CD14-positive monocyte (primary cell): ENCODE measurements around the gene ATG7. TPM values are rescaled to one million over a fixed set of nuclear protein-coding genes. Genes with fewer than 3 reads are reported as not detected.
A peak's percentile ranks its signal among the peaks of the same experiment; 100 is the strongest.

Source experiments
- DNase-seq, 3 donors: peaks; one replicate each; pipeline ENCODE4 v3.0.0-alpha.2; 2011 to 2022
- H2AFZ ChIP-seq: 2 replicates; pipeline ENCODE4 v1.6.0; 2012; ENCODE audit warnings: mild to moderate bottlenecking, low read depth, low read length, inconsistent platforms; ENCODE audit not compliant: insufficient read depth, poor library complexity, severe bottlenecking
- H3K27ac ChIP-seq, 2 donors: 1 replicate in 1 of 2; 2 replicates in 1 of 2; pipeline ENCODE4 v1.5.1; 2012 to 2013; ENCODE audit warnings: low read length in 2 of 2, control low read depth in 1 of 2, inconsistent platforms in 1 of 2, low read depth in 1 of 2, mild to moderate bottlenecking in 1 of 2
- H3K27me3 ChIP-seq, 2 donors: one replicate each; pipeline versions ENCODE4 v1.6.0 to v1.6.1; 2011 to 2013; ENCODE audit warnings: low read length in 2 of 2; ENCODE audit not compliant: control insufficient read depth in 2 of 2, insufficient read depth in 2 of 2
- H3K36me3 ChIP-seq, 2 donors: replicated peaks in 1 of 2; 1 replicate in 1 of 2; 2 replicates in 1 of 2; pipeline versions ENCODE4 v1.5.1 to v1.6.1; 2012 to 2013; ENCODE audit warnings: low read length in 2 of 2, control low read depth in 1 of 2, inconsistent platforms in 1 of 2, mild to moderate bottlenecking in 1 of 2; ENCODE audit not compliant: insufficient read depth in 2 of 2, control insufficient read depth in 1 of 2
- H3K4me1 ChIP-seq, 2 donors: 1 replicate in 1 of 2; 2 replicates in 1 of 2; pipeline versions ENCODE4 v1.5.1 to v1.6.1; 2012 to 2013; ENCODE audit warnings: low read length in 2 of 2, control low read depth in 1 of 2, inconsistent platforms in 1 of 2, mild to moderate bottlenecking in 1 of 2, moderate library complexity in 1 of 2; ENCODE audit not compliant: insufficient read depth in 2 of 2, control insufficient read depth in 1 of 2
- H3K4me2 ChIP-seq: replicated peaks from 2 replicates; pipeline ENCODE3; 2012; ENCODE audit warnings: low read length, moderate library complexity, mild to moderate bottlenecking; ENCODE audit not compliant: poor library complexity, severe bottlenecking; ENCODE audit errors: extremely low read depth
- H3K4me3 ChIP-seq, 3 experiments: fragments of 200-600 bp in 1 of 3; sonication (generic) in 1 of 3; replicated peaks in 1 of 3; 1 replicate in 2 of 3; 2 replicates in 1 of 3; pipeline ENCODE4 v1.5.1; 2011 to 2013; ENCODE audit warnings: low read length in 3 of 3, mild to moderate bottlenecking in 3 of 3, control low read depth in 2 of 3, low read depth in 2 of 3, inconsistent platforms in 1 of 3, moderate library complexity in 1 of 3
- H3K79me2 ChIP-seq: 2 replicates; pipeline ENCODE4 v1.6.0; 2012; ENCODE audit warnings: mild to moderate bottlenecking, control low read depth, inconsistent platforms, low read length, moderate library complexity; ENCODE audit not compliant: insufficient read depth
- H3K9ac ChIP-seq: 2 replicates; pipeline ENCODE4 v1.6.0; 2017; ENCODE audit warnings: low read length, mild to moderate bottlenecking; ENCODE audit not compliant: insufficient read depth, poor library complexity, severe bottlenecking
- H3K9me3 ChIP-seq, 2 donors: replicated peaks in 1 of 2; 1 replicate in 1 of 2; 2 replicates in 1 of 2; pipeline versions ENCODE4 v1.5.1 to v1.6.1; 2012 to 2013; ENCODE audit warnings: low read length in 2 of 2, control low read depth in 1 of 2; ENCODE audit not compliant: control insufficient read depth in 1 of 2, insufficient read depth in 1 of 2
- H4K20me1 ChIP-seq: 2 replicates; pipeline ENCODE4 v1.6.0; 2012; ENCODE audit warnings: mild to moderate bottlenecking, low read length, control low read depth, moderate library complexity; ENCODE audit not compliant: insufficient read depth
- H3K27ac Mint-ChIP-seq, 7 donors: one replicate each; pipeline ENCODE4 v1.8.0; 2020; ENCODE audit warnings: mild to moderate bottlenecking in 7 of 7, mixed read lengths in 7 of 7, moderate library complexity in 6 of 7, inconsistent platforms in 2 of 7
- H3K27me3 Mint-ChIP-seq, 3 donors: one replicate each; pipeline ENCODE4 v1.8.0; 2021 to 2022; ENCODE audit warnings: low read depth in 3 of 3, mild to moderate bottlenecking in 3 of 3, mixed read lengths in 3 of 3, moderate library complexity in 3 of 3, inconsistent platforms in 1 of 3
- H3K36me3 Mint-ChIP-seq, 2 donors: one replicate each; pipeline ENCODE4 v1.8.0; 2020; ENCODE audit warnings: mixed read lengths in 2 of 2, inconsistent platforms in 1 of 2, mild to moderate bottlenecking in 1 of 2
- H3K4me1 Mint-ChIP-seq: one replicate; pipeline ENCODE4 v1.8.0; 2020; ENCODE audit warnings: mild to moderate bottlenecking, mixed read lengths
- H3K4me3 Mint-ChIP-seq, 2 donors: one replicate each; pipeline ENCODE4 v1.8.0; 2020; ENCODE audit warnings: mild to moderate bottlenecking in 2 of 2, mixed read lengths in 2 of 2, moderate library complexity in 1 of 2
- H3K9me3 Mint-ChIP-seq, 7 donors: one replicate each; pipeline ENCODE4 v1.8.0; 2020 to 2022; ENCODE audit warnings: mixed read lengths in 7 of 7, mild to moderate bottlenecking in 6 of 7, moderate library complexity in 6 of 7, inconsistent platforms in 2 of 7
- WGBS: methylation state at CpG from one replicate; pipeline ENCODE4 v1.1.5; 2013; ENCODE audit warnings: missing lambda C conversion rate; ENCODE audit not compliant: insufficient coverage; 5-methylcytosine and 5-hydroxymethylcytosine counted together
- intact Hi-C, 2 donors: fragments of 100-400 bp; cut with micrococcal nuclease; formaldehyde crosslinking; loops; one replicate each; pipeline versions ENCODE4 v1.15.0 to v1.15.1; 2023
- polyA plus RNA-seq, 3 donors: library from polyadenylated mRNA; depleted of rRNA in 1 of 3; unstranded in 2 of 3; stranded (reverse) in 1 of 3; fragments of 300-500 nt in 2 of 3; fragments of >200 nt in 1 of 3; fragmentation: Illumina TruSeq in 2 of 3; gene quantifications; 1 replicate in 2 of 3; 2 replicates in 1 of 3; pipeline ENCODE4 v1.2.3, GENCODE V29; 2012 to 2021
- TF ChIP-seq, protein P1 (sequence below): fragments of 200-600 bp; IDR thresholded peaks from one replicate; pipeline ENCODE4 v1.8.0; 2022; ENCODE audit warnings: antibody characterized with exemption, mild to moderate bottlenecking

ATG7 gene
- polyA plus RNA-seq, 3 donors = 57.4 to 101 (median 89.7) TPM

- no peak for DNase-seq
- intact Hi-C loops = no loop called here
- Histone ChIP-seq H3K27ac (peak overlapping the region in 1 of 2 donors; percentile 20), H3K36me3 (peaks cover 51 to 89% of the 10 kb centered on the region in 2 donors), H4K20me1 (peaks cover 93% of the 10 kb centered on the region), H3K79me2 (peaks cover 3% of the 10 kb centered on the region), H3K4me1 (no peaks in the 10 kb centered on the region), H3K9me3 (no peaks in the 10 kb centered on the region), H3K4me2 (no peak overlapping the region), H3K4me3 (no peak overlapping the region), H3K9ac (no peak overlapping the region), H3K27me3 (no peaks in the 10 kb centered on the region), H2AFZ (no peak overlapping the region)
- Mint-ChIP-seq H3K27ac (peak overlapping the region in 5 of 7 donors; percentile 19 to 77 (median 37)), H3K36me3 (peaks cover 51 to 84% of the 10 kb centered on the region in 2 donors), H3K27me3 (no peaks in the 10 kb centered on the region), H3K4me1 (peaks cover 1% of the 10 kb centered on the region), H3K4me3 (no peak overlapping the region), H3K9me3 (no peaks in the 10 kb centered on the region)
- TF ChIP-seq, protein P1, sequence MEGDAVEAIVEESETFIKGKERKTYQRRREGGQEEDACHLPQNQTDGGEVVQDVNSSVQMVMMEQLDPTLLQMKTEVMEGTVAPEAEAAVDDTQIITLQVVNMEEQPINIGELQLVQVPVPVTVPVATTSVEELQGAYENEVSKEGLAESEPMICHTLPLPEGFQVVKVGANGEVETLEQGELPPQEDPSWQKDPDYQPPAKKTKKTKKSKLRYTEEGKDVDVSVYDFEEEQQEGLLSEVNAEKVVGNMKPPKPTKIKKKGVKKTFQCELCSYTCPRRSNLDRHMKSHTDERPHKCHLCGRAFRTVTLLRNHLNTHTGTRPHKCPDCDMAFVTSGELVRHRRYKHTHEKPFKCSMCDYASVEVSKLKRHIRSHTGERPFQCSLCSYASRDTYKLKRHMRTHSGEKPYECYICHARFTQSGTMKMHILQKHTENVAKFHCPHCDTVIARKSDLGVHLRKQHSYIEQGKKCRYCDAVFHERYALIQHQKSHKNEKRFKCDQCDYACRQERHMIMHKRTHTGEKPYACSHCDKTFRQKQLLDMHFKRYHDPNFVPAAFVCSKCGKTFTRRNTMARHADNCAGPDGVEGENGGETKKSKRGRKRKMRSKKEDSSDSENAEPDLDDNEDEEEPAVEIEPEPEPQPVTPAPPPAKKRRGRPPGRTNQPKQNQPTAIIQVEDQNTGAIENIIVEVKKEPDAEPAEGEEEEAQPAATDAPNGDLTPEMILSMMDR = no peak
- WGBS = 91% methylated on average over 11 of the region's 15 CpGs
Measured at GRCh38 chr3:11559816-11560633, 287.8 kb downstream of the ATG7 start.

GRCh38 chr3:11560746-11561145, 288.5 kb downstream of the ATG7 start:
- peaks cover 1% of the 10 kb centered on the region for H3K4me1 Mint-ChIP-seq
- H3K4me1 ChIP-seq = no peaks in the 10 kb centered on the region
- peak overlapping the region; percentile 16 to 85 (median 56) for H3K27ac Mint-ChIP-seq
- H3K27me3 Mint-ChIP-seq = no peaks in the 10 kb centered on the region
- peak overlapping the region in 1 of 2 donors; percentile 9 for H3K27ac ChIP-seq
- H4K20me1 ChIP-seq = peaks cover 92% of the 10 kb centered on the region
- 96% methylated on average over 11 of the region's 12 CpGs for WGBS
- no peak overlapping the region for H2AFZ ChIP-seq
- no peaks in the 10 kb centered on the region for H3K9me3 Mint-ChIP-seq
- no peaks in the 10 kb centered on the region for H3K79me2 ChIP-seq
- peaks cover 52 to 84% of the 10 kb centered on the region in 2 donors for H3K36me3 Mint-ChIP-seq
- H3K4me3 ChIP-seq = no peak overlapping the region
- H3K4me2 ChIP-seq = no peak overlapping the region
- H3K9me3 ChIP-seq = no peaks in the 10 kb centered on the region
- no peak overlapping the region for H3K4me3 Mint-ChIP-seq
- no peaks in the 10 kb centered on the region for H3K27me3 ChIP-seq
- DNase-seq = no peak
- H3K9ac ChIP-seq = no peak overlapping the region
- intact Hi-C loops = no loop called here
- H3K36me3 ChIP-seq = peaks cover 48 to 89% of the 10 kb centered on the region in 2 donors
- TF ChIP-seq, protein P1 = no peak
